HG03354 (cell line): ENCODE results near the gene PAPSS2.
"Not testable (repeated sequence)": the region's sequence is repeated elsewhere in the genome, so short reads cannot be mapped to it uniquely, and the experiment has no call there.

ENCODE experiments used
- ATAC-seq: cut with Tn5 transposase; IDR thresholded peaks from one replicate; pipeline ENCODE4 v1.9.1; 2021; ENCODE audit warnings: mild to moderate bottlenecking; ENCODE audit not compliant: unreplicated experiment, poor library complexity, severe bottlenecking

PAPSS2 gene

GRCh38 chr10:87640043-87640442, 19.6 kb upstream of the PAPSS2 start:
- no peak for ATAC-seq

- ATAC-seq = no peak
Measured at GRCh38 chr10:87642486-87642885, 17.2 kb upstream of the PAPSS2 start.

GRCh38 chr10:87642988-87643387, 16.7 kb upstream of the PAPSS2 start:
- no peak for ATAC-seq

GRCh38 chr10:87643920-87644319, 15.8 kb upstream of the PAPSS2 start:
- no peak for ATAC-seq

GRCh38 chr10:87644500-87644899, 15.2 kb upstream of the PAPSS2 start:
- ATAC-seq = not testable (repeated sequence)

- ATAC-seq = no peak
Measured at GRCh38 chr10:87646192-87646909, 13.3 kb upstream of the PAPSS2 start.

GRCh38 chr10:87646935-87647334, 12.7 kb upstream of the PAPSS2 start:
- no peak for ATAC-seq

- ATAC-seq = no peak
Measured at GRCh38 chr10:87650838-87651589, 8.7 kb upstream of the PAPSS2 start.

- no peak for ATAC-seq
Measured at GRCh38 chr10:87651801-87652200, 7.9 kb upstream of the PAPSS2 start.

GRCh38 chr10:87652261-87652660, 7.4 kb upstream of the PAPSS2 start:
- no peak for ATAC-seq

- no peak for ATAC-seq
Measured at GRCh38 chr10:87654212-87654611, 5.5 kb upstream of the PAPSS2 start.

- ATAC-seq = no peak
Measured at GRCh38 chr10:87656431-87657072, 3.1 kb upstream of the PAPSS2 start.

- no peak for ATAC-seq
Measured at GRCh38 chr10:87657371-87657770, 2.3 kb upstream of the PAPSS2 start.

GRCh38 chr10:87658321-87658795, 1.3 kb upstream of the PAPSS2 start:
- ATAC-seq = no peak

GRCh38 chr10:87658858-87659555, 671 bp upstream of the PAPSS2 start:
- ATAC-seq = no peak

- no peak for ATAC-seq
Measured at GRCh38 chr10:87660484-87661133, 931 bp downstream of the PAPSS2 start.

GRCh38 chr10:87661861-87662785, 2.4 kb downstream of the PAPSS2 start:
- ATAC-seq = no peak

GRCh38 chr10:87664276-87664701, 4.6 kb downstream of the PAPSS2 start:
- no peak for ATAC-seq

- no peak for ATAC-seq
Measured at GRCh38 chr10:87667493-87667892, 7.8 kb downstream of the PAPSS2 start.
